ENCODE data around the gene LIN7B.
A peak's percentile ranks its signal among the peaks of the same experiment; 100 is the strongest.
"Not testable (repeated sequence)": the region's sequence is repeated elsewhere in the genome, so short reads cannot be mapped to it uniquely, and the experiment has no call there.

Gene LIN7B

GRCh38 chr19:49136771-49137171, 22.6 kb downstream of the LIN7B start:
- no peak for TF ChIP-seq CTCF (IDR thresholded peaks at IDR 0.05; ENCODE audit: low read length, missing control alignments)
- peak; percentile 39 for DNase-seq (ENCODE audit: low read depth)
- no peak overlapping the region for H3K4me3 ChIP-seq (replicated peaks; ENCODE audit: low read depth, low read length)

- no peak for TF ChIP-seq CTCF (IDR thresholded peaks at IDR 0.05; ENCODE audit: low read length, missing control alignments)
- H3K4me3 ChIP-seq (replicated peaks; ENCODE audit: low read depth, low read length): no peak overlapping the region
- no peak for DNase-seq (ENCODE audit: low read depth)
These were observed 26.8 kb downstream of the LIN7B start for GRCh38 chr19:49140951-49141350.

GRCh38 chr19:49141352-49141751, 27.2 kb downstream of the LIN7B start:
- no peak overlapping the region for H3K4me3 ChIP-seq (replicated peaks; ENCODE audit: low read depth, low read length)
- no peak for DNase-seq (ENCODE audit: low read depth)
- no peak for TF ChIP-seq CTCF (IDR thresholded peaks at IDR 0.05; ENCODE audit: low read length, missing control alignments)

- no peak for TF ChIP-seq CTCF (IDR thresholded peaks at IDR 0.05; ENCODE audit: low read length, missing control alignments)
- peak overlapping the region; percentile 74 for H3K4me3 ChIP-seq (replicated peaks; ENCODE audit: low read depth, low read length)
- peak; percentile 92 for DNase-seq (ENCODE audit: low read depth)
These were observed 28.7 kb downstream of the LIN7B start for GRCh38 chr19:49142866-49143335.

GRCh38 chr19:49145573-49146407, 31.6 kb downstream of the LIN7B start:
- peak; percentile 73 for TF ChIP-seq CTCF (IDR thresholded peaks at IDR 0.05; ENCODE audit: low read length, missing control alignments)
- H3K4me3 ChIP-seq (replicated peaks; ENCODE audit: low read depth, low read length): peak overlapping the region; percentile 38

GRCh38 chr19:49146408-49146770, 32.2 kb downstream of the LIN7B start:
- not testable (repeated sequence) for DNase-seq (ENCODE audit: low read depth); H3K4me3 ChIP-seq (replicated peaks; ENCODE audit: low read depth, low read length)

More at GRCh38 chr19:49145573-49146407, 31.6 kb downstream of the LIN7B start:
- peak; percentile 78 for DNase-seq (ENCODE audit: low read depth)

GRCh38 chr19:49148044-49148682, 34.0 kb downstream of the LIN7B start:
- TF ChIP-seq CTCF (IDR thresholded peaks at IDR 0.05; ENCODE audit: low read length, missing control alignments): no peak
- no peak for DNase-seq (ENCODE audit: low read depth)
- H3K4me3 ChIP-seq (replicated peaks; ENCODE audit: low read depth, low read length): no peak overlapping the region
